Fibroblast of villous mesenchyme (primary cell): ENCODE results near the gene MYL4. TPM values are rescaled to one million over a fixed set of nuclear protein-coding genes. Genes with fewer than 3 reads are reported as not detected.

Experiments
- DNase-seq: peaks from one replicate; pipeline ENCODE4 v3.0.0-alpha.2; 2010; ENCODE audit warnings: low read depth
- H3K4me3 ChIP-seq: 2 replicates; pipeline ENCODE4 v1.5.1; 2011; ENCODE audit warnings: low read depth, mild to moderate bottlenecking, low read length
- CTCF ChIP-seq: IDR thresholded peaks from 2 replicates; pipeline ENCODE4 v1.5.1; 2012; ENCODE audit warnings: low read depth, mild to moderate bottlenecking, low read length; ENCODE audit not compliant: insufficient read depth
- total RNA-seq: library from RNA; depleted of rRNA; stranded (reverse); fragments of >200 nt; gene quantifications from 2 replicates; pipeline ENCODE4 v1.2.3, GENCODE V29; 2012

Gene MYL4
- total RNA-seq, 1 donor = not detected

DNA sequence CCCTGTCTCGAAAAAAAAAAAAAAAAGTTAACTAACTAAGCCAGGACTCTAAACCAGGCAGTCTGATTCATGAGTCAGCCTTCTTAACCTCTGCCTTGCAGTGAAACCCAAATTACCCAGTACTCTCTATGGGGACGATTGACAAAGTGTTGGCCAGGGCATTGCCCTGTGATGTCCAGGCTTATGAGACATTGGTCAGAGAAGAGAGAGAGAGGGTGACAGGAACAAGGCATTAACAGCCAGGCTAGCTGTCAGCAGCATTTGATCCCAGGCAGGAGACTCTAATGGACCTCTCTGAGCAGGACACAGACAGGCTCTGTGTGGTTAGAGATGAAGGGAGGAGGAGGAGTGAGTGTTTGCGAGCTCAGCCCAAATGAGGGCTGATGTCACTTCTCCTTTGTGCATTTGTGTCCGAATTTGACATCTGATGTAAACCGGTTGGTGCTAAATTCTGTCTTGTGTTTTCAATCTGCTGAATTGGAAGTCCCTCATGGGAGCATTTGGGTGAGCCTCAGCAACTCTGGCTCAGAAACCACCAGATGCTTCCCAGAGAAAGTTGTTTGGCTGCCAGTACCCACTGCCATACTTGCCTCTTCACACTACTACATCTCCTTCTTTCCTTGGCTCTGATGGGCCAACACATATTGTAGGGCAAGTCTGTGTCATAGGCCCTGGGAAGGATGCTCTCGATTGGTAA is 4.3 kb upstream of the MYL4 start:
- no peak overlapping the region for H3K4me3 ChIP-seq
- peak; percentile 43 for DNase-seq
- no peak for TF ChIP-seq CTCF

DNA sequence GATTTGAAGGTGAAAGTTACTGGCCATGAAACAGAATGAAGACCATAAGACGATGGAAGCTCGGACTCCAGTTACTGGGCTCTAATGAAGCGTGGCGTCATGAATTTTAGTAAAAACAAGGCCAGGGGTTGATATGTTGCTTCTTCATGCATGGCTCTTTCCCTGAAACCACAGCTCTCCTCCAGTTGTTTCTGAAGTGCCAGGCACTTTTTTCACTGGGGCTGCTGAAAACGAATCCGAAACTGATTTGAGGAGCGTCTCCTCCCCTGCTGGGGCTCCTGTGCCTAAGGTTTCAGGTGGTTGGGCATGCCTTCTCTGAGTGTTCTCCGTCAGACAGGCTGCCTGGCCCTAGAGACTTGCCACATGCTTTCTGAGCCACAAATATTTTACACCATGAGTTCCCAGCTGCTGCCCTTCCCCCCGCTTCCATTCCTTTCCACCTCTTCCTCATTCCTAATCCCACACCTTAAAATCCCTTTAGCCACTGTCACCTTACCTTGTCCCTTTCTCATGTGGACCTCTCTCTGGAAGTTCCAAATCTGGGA is 3.7 kb upstream of the MYL4 start:
- no peak overlapping the region for H3K4me3 ChIP-seq
- peak; percentile 84 for DNase-seq
- no peak for TF ChIP-seq CTCF

GRCh38 chr17:47207143-47208067 is 1.7 kb upstream of the MYL4 start:
- no peak overlapping the region for H3K4me3 ChIP-seq
- TF ChIP-seq CTCF = no peak
- no peak for DNase-seq

DNA sequence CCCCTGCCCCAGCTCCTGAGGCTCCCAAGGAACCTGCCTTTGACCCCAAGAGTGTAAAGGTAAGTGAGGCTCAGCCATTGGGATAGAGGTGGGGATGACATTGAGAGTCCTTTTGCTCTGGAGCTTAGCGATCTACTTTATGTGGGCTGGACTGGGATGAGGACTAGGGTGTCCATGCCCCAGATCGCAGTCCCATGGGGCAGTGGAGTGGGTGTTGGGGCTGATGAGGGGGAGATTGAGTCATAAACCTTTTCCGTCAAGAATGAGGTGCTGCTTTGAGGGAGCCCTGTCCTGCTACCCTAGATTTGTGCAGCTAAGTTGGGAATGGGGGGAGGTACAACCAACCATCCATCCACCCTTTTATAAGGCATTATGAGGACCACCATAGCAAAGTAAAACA is 351 bp downstream of the MYL4 start:
- no peak for DNase-seq
- H3K4me3 ChIP-seq = no peak overlapping the region
- TF ChIP-seq CTCF = no peak

- no peak for TF ChIP-seq CTCF
- no peak for DNase-seq
- no peak overlapping the region for H3K4me3 ChIP-seq
Observed at GRCh38 chr17:47210105-47210504, 957 bp downstream of the MYL4 start.

DNA sequence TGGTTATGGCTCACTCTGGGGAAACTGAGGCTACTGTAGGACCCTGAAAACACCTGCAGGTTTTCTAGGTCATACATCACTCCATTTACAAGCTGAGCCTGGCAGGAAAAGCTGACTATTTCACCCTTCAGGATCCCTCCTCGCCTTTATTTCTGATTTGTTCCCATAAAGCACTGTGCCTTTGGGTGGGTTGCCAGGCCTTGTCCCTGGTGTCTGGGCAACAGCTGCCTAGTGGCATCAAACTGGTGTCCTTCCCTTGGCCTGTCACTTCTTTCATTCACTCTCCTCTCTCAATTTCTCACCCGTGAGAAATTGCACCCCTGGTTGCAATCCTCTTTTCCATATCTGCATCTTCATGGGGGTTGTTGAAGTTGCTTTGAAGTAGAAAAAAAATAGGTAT is 1.6 kb downstream of the MYL4 start:
- no peak overlapping the region for H3K4me3 ChIP-seq
- no peak for DNase-seq
- TF ChIP-seq CTCF = no peak
